Retina (tissue), 1 donor: ENCODE results near the gene SLC16A8.
A peak's percentile ranks its signal among the peaks of the same experiment; 100 is the strongest.

Experiments
- DNase-seq: peaks from one replicate; pipeline ENCODE4 v3.0.0-alpha.2; 2016

Gene SLC16A8

DNA sequence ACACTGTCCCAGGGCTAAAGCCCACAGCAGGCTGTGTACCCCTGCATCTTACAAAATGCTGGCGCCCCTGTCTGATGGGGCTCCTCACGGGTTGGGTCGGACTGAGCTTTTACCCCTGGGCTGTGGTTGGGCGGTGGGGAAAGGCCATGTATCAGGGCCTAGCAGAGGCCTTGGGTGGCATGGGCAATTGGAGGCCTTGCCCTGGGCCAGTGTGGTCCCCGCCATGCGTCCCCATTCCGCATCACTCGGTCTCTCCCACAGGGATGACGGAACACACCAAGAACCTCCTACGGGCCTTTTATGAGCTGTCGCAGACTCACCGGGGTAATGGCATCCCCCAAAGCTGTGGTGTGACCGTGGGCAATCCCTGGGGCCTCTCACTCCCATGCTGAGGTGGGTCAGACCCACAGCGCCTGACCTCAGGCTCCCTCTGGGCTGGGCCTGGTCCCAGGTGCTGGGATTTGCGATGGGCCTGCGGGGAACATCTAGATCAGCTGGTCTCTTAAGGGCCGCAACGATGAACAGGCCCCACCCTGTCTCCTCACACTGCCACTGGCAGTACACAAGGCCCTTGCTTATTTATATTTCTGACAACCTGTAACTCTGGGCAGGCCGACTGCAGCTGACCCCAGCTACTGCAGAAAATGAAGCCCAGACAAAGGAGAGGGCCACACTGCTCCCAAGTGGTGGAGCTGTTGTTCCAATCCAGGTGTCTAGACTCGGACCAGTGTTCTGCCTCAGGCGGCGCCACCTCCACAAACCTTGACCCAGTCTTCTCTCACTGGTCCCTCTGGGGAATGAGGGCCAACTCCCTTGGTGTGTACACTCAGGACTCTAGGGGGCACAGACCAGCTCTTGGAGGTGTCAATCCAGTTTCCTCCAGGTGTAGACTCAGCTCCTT lies 12.3 kb downstream of the SLC16A8 start:
- DNase-seq = no peak

DNA sequence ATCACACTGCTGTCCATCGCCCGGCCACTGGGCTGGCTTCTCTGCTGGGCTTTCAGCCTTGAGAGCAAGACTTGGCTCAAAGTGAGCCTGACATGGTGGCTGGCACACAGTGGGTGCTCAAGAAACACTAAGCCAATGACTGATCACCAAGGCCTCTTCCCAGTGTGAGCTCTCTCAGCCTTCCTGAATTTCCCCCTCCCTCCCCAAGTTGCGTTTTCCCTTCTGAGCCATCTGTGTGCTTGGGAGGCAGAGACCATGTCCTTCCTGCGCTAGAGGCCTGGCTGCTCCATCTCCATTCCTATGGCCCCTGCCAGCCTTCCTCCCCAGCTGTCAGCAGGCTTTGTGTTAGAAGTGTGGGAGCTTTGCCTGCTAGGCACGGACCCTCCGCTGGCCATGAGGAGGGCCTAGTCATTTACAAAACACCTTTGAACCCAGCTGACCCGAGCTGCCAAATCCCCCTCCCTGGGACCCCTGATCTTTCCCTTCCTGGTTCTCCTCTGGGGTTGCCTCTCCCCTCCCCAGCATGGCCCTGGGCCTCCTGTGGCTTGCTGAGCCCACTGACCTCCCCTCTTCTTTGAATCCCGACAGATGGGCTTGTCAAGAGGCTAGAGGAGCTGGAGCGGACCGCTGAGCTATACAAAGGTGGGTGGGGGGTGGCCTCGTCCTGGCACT lies 13.6 kb downstream of the SLC16A8 start:
- peak; percentile 35 for DNase-seq

DNA sequence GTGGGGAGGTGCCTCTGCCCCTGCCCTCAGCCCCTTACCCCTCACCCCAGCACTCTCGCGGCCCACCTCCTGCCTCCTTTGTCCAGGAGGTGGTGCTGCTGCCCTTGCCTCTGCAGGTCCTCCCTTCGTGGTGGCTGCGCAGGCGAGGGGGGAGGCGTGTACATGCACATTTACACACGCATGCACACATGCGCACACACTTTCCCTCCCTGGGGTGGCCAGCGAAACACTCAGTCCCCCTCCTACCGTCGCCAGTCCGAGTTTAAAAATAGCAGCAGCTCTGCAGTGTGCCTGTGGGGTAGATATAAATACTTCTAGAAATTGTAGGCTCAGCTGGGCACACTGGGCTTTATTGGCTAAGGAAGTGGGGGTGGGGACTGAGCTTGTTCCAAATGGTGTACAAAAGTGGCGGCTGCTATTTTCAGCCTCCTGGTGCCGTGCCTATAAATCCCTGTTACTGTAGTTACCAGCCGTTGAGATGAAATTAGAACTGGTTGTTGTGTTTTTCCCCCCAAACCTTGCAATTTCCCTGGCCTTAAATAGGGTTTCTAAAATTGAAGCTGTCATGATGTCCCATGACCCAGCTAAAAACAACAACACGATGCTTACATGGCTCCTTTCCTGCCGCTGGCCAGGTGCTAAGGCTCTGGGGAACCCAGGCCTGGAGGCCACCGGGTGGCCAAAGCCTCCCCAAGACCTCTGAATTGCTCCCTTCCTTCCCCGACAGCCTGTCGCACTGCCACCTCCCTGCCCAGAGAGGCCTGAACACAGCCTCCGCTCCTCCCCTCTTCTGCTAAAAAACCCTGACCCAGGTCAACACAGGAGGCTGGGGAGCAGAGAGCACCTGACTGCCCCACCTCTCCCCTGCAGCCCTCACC lies 14.4 kb downstream of the SLC16A8 start:
- peak; percentile 65 for DNase-seq

DNA sequence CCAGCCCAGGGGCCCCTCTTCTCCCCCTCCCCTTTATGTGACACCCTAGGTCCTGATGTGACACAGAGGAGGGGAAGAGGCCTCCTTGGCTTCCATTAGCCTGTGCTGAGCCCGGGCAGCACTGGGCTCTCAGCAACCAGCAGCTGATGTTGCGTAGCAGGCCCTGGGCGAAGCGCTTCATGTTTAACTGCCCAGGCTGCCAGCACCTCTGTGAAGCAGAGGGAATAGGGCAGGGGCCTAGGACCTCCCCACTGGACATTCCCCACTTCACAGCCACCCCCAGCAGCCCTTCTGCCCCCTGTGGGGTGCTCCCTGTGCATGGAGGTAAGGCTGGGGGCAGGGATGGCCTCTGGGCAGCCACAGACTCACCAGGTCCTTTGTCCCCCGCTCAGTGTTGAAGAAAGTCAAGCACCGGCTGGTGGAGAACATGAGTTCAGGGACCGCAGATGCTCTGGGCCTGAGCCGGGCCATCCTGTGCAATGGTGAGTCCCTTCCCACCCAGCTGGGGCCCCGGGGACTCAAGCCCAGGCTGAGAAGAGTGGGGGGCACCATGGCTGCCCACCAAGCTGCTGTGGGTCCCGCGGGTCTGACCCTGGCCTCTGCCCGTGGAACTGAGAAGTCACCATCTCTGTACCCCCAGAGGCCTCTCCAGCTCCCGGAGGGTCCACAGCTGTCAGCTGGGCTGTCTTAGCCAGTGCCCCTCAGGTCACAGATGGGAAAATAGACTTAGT lies 15.2 kb downstream of the SLC16A8 start:
- DNase-seq = no peak

DNA sequence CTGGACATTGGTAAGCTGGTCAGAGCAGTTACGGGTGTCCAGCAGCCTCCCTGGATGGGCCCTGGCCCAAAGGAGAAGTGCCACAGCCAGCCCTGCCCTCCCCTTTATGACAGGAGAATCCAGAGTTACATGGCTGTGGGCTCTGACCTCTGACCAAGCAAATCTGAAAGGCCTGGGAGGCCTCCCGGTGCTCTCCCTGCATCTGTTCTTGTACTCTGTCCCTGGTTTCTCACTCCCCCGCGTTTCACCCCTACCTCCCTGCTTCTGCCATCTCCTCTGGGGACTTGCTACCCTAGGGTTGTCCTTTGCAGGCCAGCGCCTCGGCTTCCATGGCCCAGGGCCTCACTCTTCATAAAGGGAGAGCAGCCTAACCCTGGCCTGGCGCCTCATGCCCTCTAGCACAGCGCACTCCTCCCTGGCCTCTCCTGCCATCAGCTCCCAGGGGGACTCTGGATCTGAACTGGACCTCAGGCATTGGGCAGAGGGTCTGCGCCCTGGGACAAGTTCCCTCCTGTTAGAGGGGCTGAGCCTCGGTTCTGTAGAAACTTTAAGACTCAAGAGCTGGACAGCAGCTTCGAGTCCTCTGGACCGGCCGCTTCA lies 16.1 kb downstream of the SLC16A8 start:
- no peak for DNase-seq

DNA sequence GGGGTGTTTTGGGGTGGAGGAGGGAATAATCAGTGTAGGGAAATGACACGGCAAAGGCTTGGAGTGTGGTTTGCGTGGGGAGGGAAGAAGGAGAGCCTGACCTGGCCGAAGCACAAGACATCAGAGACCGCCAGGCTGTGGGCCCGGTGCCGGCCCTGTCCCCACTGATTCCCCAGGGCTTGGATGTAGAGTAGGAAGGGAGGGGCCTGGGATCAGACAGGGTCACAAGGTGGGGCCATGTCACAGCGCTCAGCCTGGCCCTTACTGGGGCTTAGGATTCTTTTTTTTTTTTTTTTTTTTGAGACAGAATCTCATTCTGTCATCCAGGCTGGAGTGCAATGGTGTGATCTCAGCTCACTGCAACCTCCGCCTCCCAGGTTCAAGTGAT lies 17.0 kb downstream of the SLC16A8 start:
- no peak for DNase-seq

DNA sequence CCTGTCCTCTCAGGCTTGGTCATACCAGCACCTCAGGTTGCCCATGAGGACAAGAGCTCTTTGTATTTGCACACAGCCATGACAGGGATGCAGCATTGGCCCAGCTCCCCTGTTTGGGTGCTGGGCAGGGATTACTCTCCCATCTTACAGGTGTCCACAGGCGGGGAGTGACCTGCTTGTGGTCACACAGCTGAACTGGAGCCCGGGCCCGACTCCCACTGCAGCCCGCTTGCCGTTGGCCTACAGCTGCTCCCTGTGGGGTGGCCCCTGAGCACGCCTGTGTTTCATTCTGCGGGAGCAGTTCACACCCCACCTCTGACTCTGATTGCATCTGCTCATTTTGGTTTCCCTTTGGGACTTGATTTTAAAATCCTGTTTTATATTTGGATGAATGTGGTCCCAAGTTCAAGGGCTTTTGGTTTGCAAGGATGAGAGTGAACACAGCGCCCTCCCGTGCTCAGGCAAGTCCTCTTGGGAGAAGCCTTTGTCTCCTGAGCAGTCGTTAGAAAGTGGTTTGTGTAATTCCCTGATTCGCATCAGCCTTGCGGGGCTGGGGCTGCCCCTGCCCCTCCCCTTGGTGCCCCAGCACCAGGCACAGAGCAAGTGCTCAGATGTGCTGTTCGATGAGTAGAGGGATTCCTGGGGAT lies 17.5 kb downstream of the SLC16A8 start:
- no peak for DNase-seq

DNA sequence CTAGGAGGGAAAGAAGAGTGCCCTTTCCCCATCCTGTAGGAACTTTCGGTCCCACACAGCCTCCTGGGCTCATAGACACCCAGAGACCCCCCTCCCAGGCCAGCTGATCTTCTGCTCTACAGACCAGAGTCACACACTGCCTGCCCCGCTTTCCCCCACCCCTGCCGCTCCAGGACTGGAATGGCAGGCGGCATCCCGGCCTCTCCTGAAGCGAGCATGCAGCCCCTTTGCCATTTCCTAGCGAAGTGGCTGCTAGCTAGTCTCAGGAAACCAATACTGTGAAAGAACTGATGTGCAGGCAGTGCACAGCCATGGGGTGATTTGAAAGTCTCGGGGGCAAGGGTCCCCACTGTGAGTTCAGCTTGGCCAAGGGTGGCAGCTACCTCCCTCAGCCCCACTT lies 18.4 kb downstream of the SLC16A8 start:
- DNase-seq = no peak

DNA sequence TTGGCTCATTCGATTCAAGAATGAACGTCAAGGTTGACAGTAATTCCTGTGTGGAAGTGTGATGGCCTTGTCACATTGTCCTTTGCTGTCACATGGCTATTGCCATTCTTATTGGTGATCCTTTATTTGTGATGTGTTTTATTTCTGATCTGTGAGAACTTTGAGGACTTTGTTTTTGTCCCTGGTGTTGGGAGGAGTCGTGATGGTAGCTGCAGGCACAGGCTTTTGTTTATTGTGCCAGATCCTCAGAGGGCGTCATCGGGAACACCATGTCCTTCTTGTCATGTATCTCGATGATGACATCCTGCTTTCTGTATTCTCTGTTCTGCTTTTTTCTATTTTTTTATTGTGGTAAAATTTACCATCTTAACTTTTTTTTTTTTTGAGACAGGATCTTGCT lies 21.2 kb downstream of the SLC16A8 start:
- DNase-seq = no peak

DNA sequence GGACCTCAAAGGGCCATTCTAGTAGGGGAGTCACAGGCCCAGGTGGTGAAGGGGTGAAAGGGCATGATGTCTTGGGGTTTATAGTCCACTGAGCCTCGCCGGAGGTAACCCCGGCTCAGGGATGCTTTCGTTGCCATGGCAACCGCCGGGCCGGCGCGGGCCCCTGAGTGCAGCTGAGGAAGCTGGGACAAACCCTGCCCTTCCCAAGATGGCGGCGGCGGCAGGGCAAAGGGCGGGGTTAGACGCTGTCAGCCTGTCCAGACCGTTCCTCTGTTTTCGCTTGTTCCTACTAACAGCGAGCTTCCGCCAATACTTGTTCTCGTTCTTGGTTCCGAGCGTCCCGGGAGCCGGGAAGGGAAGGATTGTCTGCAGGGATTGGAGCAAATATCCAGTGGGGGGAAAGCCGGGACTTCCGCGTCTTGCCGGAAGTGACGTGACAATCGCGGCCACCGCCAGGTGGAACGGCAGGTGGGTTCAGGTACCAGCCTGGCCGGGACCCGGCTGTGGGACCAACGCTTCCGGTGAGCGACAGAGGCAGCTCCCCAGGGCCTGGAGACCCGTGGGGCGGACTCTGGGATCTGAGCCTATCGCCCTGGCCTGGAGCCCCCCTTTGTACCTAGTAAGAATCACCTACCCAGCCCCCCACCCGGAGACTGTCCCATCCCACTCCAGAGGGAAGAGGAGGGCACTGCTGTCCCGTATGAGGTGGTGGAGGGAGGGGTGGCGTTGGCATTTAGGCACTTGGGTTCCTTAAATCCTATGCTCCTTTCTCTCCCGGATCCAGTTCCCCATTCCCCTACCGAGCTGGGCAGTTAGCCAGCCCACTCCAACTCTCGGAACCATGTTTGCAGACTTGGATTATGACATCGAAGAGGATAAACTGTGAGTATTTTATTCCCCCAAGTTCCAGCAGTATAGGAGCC lies 26.8 kb downstream of the SLC16A8 start, which contains the start of gene PICK1:
Gene PICK1 (plus strand): TSS at position 436 of the 923 bp plus-strand sequence. CDS start 406 bp downstream, at position 842.
- peak; percentile 94 for DNase-seq

DNA sequence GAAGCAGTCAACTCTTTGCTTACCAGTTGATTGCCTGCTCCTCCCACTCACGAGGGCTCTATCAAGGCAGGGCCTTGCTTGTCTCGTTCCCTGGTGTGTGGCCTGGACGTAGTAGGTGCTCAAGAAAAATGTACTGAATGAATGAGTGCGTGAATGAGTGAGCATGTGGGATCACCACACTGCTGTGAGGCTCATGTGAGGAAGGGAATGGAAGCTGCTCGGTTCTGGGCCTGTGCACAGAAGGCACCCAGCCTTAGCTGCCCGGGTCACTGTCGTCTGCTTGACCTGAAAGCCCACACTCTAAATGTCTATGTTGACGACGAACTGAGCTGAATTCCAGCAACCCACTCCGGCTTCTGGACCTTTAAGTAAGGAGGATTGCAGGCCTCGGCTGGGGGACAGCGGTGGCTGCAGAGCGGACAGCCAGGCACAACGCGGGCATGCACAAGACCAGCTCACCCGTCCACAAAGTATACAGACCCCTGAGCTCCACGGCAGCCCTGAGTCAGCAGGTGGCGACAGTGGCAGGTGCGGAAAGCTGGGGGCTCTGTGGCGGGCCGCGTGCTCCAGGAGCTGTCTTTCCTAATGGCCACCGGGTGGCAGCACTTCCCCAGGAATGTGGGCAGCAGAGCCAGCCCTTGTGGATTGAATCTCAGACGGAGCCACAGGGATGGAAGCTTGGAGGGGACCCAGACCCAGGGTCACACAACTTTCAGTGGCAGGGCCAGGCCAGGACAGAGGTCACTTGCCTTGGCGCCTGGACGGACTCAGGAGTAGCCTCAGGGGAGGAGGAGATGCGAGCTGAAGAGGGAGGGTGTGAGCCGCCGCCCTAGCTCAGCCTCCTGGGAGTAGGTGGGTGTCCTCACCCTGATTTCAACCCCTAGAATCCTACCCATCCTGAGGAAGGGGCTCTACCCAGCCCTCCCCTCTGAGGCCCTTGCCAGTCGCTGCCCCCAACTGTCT lies 31.8 kb downstream of the SLC16A8 start:
- DNase-seq = peak; percentile 91

DNA sequence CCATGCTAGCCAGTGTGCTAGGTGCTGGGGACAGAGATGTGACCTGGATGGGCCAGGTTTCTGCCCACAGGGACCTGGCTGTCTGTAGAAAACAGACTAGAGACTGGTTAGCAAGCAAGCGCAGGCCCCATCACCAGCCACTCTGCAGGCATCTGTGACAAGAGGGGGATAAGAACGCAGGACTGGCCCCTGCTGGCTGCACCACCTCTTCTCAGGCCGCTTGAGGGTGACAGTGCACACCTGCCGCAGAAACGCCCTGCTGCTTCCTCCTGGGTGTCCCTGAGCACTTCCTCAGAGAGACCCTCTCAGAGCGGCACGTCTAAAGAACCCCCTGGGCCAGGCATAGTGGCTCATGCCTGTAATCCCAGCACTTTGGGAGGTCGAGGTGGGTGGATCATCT lies 32.7 kb downstream of the SLC16A8 start:
- DNase-seq = no peak

DNA sequence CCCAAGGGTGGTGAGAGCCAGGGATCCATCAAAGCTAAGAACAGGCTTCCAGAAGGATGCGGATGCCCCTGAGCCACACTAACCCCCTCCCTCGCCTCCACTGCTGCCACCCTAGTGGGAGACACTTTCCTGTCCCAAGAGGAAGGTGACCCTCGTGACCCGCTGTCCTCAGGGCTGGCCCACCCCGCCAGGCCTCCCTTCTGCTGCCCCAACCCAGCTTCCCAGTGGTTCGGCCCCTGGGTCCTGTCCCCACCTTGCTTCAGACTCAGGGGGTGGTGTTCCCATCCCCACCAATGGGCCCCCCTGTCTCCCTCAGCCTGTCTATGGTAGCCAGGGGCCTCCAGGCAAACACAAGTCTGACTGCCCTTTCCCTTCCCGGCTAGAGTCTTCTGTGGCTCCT lies 33.3 kb downstream of the SLC16A8 start:
- no peak for DNase-seq

DNA sequence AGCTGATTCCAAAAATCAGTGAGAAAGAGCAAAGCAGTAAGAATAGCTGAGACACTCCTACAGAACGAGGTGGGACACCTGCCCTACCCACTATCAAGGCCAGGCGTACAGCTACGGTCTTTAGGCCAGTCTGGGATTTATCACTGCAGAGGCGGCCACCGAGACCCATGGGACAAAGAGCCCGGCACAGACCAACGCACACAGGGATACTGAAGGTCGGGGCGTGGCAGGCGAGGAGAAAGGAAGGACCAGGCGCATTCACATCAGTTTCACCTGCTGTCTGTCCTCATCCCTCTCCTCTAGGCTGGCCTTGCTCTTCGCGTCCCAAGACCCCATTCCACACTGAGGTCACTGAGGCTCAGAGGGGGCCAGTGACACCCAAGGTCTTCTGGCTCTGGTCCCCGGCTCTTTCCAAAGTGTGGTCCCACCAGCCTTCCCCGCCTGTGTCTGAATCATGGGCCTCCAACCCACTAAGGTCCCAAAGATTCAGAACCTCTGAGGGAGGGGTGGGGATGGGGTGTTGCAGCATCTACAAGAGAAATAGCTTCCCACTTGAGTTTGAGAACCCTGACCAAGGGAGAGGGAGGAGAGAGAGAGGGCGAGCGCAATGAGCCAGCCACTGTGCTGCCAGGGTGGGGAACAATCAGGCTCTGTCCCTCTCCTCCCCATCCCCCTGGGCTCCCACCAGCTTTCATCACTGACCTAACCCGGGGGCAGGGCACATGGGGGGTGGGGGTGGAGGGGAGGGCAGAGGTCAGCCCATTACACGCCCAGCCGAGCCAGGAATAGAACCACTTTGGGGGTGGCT lies 34.0 kb downstream of the SLC16A8 start:
- DNase-seq = no peak

DNA sequence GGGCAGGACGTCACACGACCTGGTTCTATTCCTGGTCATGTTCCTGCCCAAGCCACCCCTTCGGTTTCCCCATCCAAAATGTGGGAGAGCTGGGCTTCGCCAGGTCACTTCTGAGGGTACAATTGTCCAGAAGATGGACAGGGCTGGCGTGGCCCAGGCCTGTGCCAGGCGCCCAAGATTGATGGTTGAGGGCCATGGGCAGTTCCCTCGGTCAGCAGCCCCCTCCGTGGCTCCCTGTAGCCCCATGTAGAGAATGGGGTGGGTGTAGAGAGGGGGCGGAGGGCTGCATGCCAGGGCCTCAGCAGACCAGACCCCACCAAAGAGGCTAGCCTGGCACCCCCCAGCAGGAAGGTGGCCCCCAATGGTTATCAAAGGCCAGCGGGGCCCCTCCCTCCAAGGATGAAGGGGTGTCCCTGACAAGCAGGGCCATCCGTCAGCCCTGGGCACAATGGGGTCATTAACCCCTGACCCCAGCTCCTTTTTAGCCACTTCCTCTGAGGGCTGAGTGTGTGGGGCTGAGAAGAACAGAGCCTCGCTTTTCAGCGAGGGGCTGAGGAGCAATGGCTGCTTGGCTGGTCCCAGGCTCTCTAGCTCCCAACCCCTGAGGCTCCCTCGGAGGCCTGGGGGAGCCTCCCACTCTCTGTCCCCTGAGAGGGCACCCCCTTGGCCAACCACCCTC lies 37.8 kb downstream of the SLC16A8 start:
- no peak for DNase-seq

DNA sequence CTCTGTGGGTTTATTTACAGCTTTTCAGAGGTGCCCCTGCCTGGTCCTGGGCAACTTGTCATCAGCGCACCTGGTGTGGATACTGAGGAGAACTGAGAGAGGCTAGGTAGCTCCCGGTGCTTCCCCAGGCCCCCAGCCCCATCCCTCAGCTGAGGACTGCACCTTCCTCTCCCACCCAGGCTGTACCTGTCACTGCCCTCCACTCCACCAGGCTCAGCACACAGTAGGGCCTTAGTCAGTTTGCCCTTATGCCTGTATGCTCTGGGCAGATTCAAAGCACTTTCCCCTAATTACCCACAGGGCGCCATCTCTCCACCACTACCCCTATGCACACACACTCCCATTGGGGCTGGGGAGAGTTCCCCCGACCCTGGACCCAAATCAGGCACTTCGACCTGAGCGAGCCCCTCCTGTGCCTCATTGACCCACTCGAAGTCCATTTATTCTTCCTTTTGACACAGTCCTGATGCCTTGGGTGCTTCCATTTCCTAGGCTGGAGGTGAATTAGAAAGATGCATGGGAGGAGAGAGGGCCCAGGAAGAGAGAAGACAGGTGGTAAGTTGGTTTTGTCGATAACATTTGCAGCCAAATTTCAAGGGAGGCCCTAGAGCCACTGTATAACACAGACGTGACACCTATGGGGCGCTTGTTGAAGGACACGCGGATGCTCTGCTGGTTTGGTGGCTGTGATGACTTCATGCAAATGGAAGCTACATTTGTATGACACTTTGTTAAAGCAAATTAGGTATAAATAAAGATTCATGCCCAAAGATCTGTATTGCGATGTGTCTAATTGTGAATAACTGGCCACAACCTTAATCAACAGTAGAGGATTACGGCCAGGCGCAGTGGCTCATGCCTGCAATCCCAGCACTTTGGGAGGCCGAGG lies 40.6 kb downstream of the SLC16A8 start:
- DNase-seq = no peak

DNA sequence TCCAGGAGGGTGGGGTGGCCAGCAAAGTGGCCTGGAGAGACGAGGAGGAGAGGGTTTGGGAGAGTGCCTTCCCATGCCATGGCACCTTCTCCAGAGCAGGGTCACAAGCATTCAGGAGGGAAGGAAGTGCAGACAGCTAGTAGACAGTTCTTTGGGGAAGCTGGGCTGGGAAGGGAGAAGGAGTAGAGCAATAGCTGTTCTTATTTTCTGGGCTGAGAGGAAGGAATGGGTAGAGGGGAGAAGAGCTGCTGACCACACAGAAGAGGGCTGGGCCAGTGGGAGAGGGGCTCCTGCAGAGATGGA lies 41.5 kb downstream of the SLC16A8 start:
- DNase-seq = no peak
